Nephron (organoid): ENCODE results near the gene CXCL1.

Experiments used
- H3K27ac Mint-ChIP-seq, 3 experiments: 2 replicates each; pipeline ENCODE4 v1.8.0; 2020; ENCODE audit warnings: mixed read lengths in 3 of 3, mild to moderate bottlenecking in 2 of 3, moderate library complexity in 1 of 3
- H3K27me3 Mint-ChIP-seq: 2 replicates; pipeline ENCODE4 v1.8.0; 2021; ENCODE audit warnings: low read depth, mild to moderate bottlenecking, moderate library complexity, mixed read lengths
- H3K36me3 Mint-ChIP-seq: 2 replicates; pipeline ENCODE4 v1.8.0; 2020; ENCODE audit warnings: low read depth, mixed read lengths
- H3K4me1 Mint-ChIP-seq: 2 replicates; pipeline ENCODE4 v1.8.0; 2020; ENCODE audit warnings: mixed read lengths
- H3K4me3 Mint-ChIP-seq, 3 experiments: 2 replicates each; pipeline ENCODE4 v1.8.0; 2020; ENCODE audit warnings: mild to moderate bottlenecking in 3 of 3, mixed read lengths in 3 of 3, moderate library complexity in 2 of 3
- H3K9me3 Mint-ChIP-seq: 2 replicates; pipeline ENCODE4 v1.8.0; 2020; ENCODE audit warnings: mixed read lengths
- CTCF ChIP-seq, 3 experiments: fragments of 200-600 bp; sonication (generic); IDR thresholded peaks; one replicate each; pipeline ENCODE4 v1.5.0; 2021; ENCODE audit warnings: antibody characterized with exemption in 3 of 3; ENCODE audit not compliant: unreplicated experiment in 3 of 3

CXCL1 gene

GRCh38 chr4:73866246-73866645 lies 2.9 kb upstream of the CXCL1 start:
- no peaks in the 10 kb centered on the region for H3K36me3 Mint-ChIP-seq
- peaks cover 3% of the 10 kb centered on the region for H3K4me1 Mint-ChIP-seq
- no peak for TF ChIP-seq CTCF (IDR thresholded peaks at IDR 0.05; ENCODE audit: unreplicated experiment in 3 of 3)
- peaks cover 82% of the 10 kb centered on the region for H3K27me3 Mint-ChIP-seq
- no peak overlapping the region for H3K4me3 Mint-ChIP-seq
- no peak overlapping the region for H3K27ac Mint-ChIP-seq
- H3K9me3 Mint-ChIP-seq = no peaks in the 10 kb centered on the region

DNA sequence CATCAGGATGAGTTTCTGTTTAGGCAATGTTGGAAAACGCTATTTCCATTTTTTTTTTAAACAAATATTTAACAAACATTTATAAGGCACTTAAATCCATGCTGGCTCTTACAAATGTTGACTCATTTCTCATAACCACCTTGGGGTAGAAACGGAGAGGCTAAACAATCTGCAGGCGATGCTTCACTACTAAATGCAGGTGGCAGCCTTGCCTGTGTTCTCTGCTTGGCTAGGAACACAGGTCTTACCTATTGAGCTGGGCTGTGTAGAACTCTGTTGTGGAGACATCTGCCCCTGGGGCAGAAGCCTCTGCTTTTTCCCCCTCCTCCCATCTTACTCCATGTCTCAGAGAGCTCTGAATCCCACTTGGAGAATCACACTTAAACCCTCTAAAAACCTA lies 1.4 kb upstream of the CXCL1 start:
- H3K9me3 Mint-ChIP-seq = no peaks in the 10 kb centered on the region
- H3K4me3 Mint-ChIP-seq = no peak overlapping the region
- H3K27me3 Mint-ChIP-seq = peaks cover 90% of the 10 kb centered on the region
- no peak overlapping the region for H3K27ac Mint-ChIP-seq
- no peak for TF ChIP-seq CTCF (IDR thresholded peaks at IDR 0.05; ENCODE audit: unreplicated experiment in 3 of 3)
- no peaks in the 10 kb centered on the region for H3K36me3 Mint-ChIP-seq
- peaks cover 3% of the 10 kb centered on the region for H3K4me1 Mint-ChIP-seq

DNA sequence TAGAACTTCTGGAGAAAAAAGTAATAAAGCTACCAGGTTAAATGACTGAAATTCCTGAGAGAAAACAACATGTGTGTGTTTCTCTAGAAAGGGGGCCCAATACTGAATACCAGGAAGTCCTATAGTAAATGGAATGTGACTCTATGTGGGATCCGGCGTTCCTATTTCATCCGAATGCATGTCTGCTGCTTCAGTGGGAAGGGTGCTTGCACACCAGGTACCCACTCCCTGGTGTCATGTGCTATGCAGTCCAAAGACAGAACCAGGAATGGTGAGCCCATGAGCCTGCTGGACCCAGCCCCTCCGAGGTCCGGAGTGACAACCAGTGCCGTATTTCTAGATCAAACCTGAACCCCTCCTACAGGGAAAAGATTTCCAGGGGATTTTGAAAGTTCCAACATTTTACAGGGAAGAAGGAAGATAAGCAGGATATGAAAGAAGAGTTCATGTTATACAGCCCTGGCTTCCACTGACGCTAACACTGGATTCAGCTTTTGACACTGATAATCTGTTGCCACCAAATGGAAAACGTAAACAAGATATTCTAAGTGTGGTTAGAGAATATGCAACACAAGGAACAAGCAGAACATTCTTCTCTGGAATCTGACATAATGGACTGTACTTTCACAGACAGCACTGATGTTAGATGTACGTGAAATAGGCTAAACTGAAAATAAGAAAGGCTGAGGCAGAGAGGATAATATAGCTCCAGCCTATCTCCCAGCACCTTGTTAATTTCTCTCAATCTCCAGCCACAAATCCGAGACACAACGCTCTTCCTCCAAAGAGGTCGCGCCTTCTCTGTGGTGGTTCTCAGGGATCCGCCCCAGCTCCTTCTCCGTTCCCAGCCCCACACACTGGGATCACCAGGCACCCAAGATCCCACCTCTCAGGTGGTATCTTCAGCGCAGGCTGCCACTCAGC lies 725 bp upstream of the CXCL1 start:
- Mint-ChIP-seq H3K27me3 (peaks cover 91% of the 10 kb centered on the region), H3K27ac (no peak overlapping the region)

GRCh38 chr4:73870260-73870659 lies 1.1 kb downstream of the CXCL1 start:
- Mint-ChIP-seq H3K27ac (no peak overlapping the region), H3K9me3 (no peaks in the 10 kb centered on the region), H3K36me3 (no peaks in the 10 kb centered on the region), H3K27me3 (peaks cover 89% of the 10 kb centered on the region), H3K4me3 (peak overlapping the region; percentile 81 to 82 (median 82)), H3K4me1 (peaks cover 3% of the 10 kb centered on the region)
- no peak for TF ChIP-seq CTCF (IDR thresholded peaks at IDR 0.05; ENCODE audit: unreplicated experiment in 3 of 3)

More for the DNA sequence above, 725 bp upstream of the CXCL1 start:
- TF ChIP-seq CTCF (IDR thresholded peaks at IDR 0.05; ENCODE audit: unreplicated experiment in 3 of 3) = no peak
- Mint-ChIP-seq H3K36me3 (no peaks in the 10 kb centered on the region), H3K4me3 (peak overlapping the region; percentile 71 to 81 (median 73)), H3K9me3 (no peaks in the 10 kb centered on the region), H3K4me1 (peaks cover 3% of the 10 kb centered on the region)

GRCh38 chr4:73870768-73871167 lies 1.6 kb downstream of the CXCL1 start:
- Mint-ChIP-seq H3K4me3 (peak overlapping the region; percentile 26 to 70 (median 49)), H3K27ac (no peak overlapping the region), H3K4me1 (peaks cover 3% of the 10 kb centered on the region), H3K27me3 (peaks cover 85% of the 10 kb centered on the region), H3K36me3 (no peaks in the 10 kb centered on the region), H3K9me3 (no peaks in the 10 kb centered on the region)
- no peak for TF ChIP-seq CTCF (IDR thresholded peaks at IDR 0.05; ENCODE audit: unreplicated experiment in 3 of 3)
